22Rv1 (cell line): ENCODE measurements around the gene LRP5.

Experiments used
- CTCF ChIP-seq: fragments of 450-650 bp; IDR thresholded peaks from 2 replicates; pipeline ENCODE4 v1.5.1; 2017; ENCODE audit warnings: mild to moderate bottlenecking
- ZFX ChIP-seq: fragments of 450-650 bp; IDR thresholded peaks from 2 replicates; pipeline ENCODE4 v1.6.1; 2017; ENCODE audit warnings: antibody characterized with exemption, borderline replicate concordance

GRCh38 chr11:68403424-68403823 is 91.0 kb downstream of the LRP5 start:
- TF ChIP-seq CTCF (no peak), ZFX (no peak)
